ENCODE results near the gene SLC22A17. TPM values are rescaled to one million over a fixed set of nuclear protein-coding genes. Genes with fewer than 3 reads are reported as not detected.

SLC22A17 gene
- total and polyA plus RNA-seq, 2 of the 4 experiments (the other 2 are of a cell fraction): 6.6 to 36.0 TPM

DNA sequence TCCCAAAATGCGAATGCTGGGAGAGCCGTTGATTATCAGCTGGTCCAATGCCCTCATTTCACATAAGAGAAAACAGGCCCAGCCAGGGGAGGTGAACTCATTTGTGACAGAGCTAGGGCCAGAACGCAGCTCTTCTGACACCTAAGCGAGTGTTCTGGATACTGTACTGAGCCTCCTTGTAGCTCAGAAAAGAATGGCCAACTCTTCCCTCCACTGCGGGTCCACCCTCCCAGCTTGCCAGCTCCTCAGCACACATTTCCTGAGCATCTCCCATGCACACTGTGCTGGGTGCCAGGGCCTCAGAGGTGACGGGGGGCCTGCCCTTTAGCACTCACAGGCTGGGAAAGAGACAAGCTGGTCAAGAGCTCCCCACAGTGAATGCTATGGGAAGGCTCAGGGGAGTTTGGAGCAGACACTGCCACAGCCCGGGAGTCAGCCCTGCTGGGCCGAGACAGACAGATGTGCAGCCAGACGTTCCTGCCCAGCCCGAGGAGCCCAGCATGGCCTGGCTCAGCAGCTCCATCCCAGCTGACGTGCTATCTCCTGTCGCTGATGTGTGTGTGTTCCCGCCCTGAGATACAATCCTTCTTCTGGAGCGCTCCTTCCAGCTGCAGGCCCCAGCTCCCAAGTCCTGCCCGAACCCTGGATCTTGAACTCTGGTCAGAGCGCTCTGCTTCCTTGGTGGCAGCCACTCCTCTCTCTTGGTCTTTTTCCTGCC lies 27.7 kb upstream of the SLC22A17 start:
- Histone ChIP-seq H3K4ac (ENCODE audit: low read depth, low read length) (no peak overlapping the region), H3K18ac (ENCODE audit: low read depth, low read length) (no peak overlapping the region), H3K27ac (ENCODE audit: insufficient read depth, low read length) (no peak overlapping the region), H2AK9ac (replicated peaks; ENCODE audit: low read depth, low read length, poor library complexity) (no peak overlapping the region), H3K14ac (replicated peaks; ENCODE audit: low read depth, low read length) (no peak overlapping the region), H4K8ac (ENCODE audit: low read depth in 2 of 2, low read length in 2 of 2) (no peak overlapping the region), H3K23ac (ENCODE audit: low read depth, low read length) (no peak overlapping the region), H3K4me2 (ENCODE audit: low read depth, low read length) (no peak overlapping the region), H2AFZ (replicated peaks; ENCODE audit: low read length, poor library complexity) (no peak overlapping the region), H4K20me1 (ENCODE audit: insufficient read depth, low read length) (no peaks in the 10 kb centered on the region), H3K9ac (ENCODE audit: low read depth, low read length) (no peak overlapping the region), H2BK120ac (ENCODE audit: low read depth, low read length) (no peak overlapping the region), H4K5ac (ENCODE audit: low read depth, low read length) (no peak overlapping the region), H3K4me3 (ENCODE audit: insufficient read depth, low read depth, low read length) (no peak overlapping the region), H2BK15ac (ENCODE audit: low read depth, low read length) (no peak overlapping the region), H2BK20ac (ENCODE audit: low read depth, low read length) (no peak overlapping the region), H4K91ac (ENCODE audit: insufficient read depth, low read depth, low read length) (no peak overlapping the region), H3K9me3 (ENCODE audit: control insufficient read depth, insufficient read depth, low read length) (no peaks in the 10 kb centered on the region), H3K56ac (ENCODE audit: extremely low read depth, insufficient read depth, low read length) (no peak overlapping the region), H3K9me1 (ENCODE audit: insufficient read depth, low read length) (no peaks in the 10 kb centered on the region), H3K4me1 (ENCODE audit: control insufficient read depth, insufficient read depth, low read length) (no peaks in the 10 kb centered on the region), H3K27me3 (ENCODE audit: control insufficient read depth, insufficient read depth, low read length) (peaks cover 42% of the 10 kb centered on the region), H2BK5ac (ENCODE audit: low read depth, low read length, poor library complexity, severe bottlenecking) (no peak overlapping the region), H3K79me1 (ENCODE audit: low read depth in 1 of 2, low read length in 2 of 2) (no peaks in the 10 kb centered on the region), H2AK5ac (ENCODE audit: low read depth, low read length) (no peak overlapping the region), H3K36me3 (ENCODE audit: control insufficient read depth, insufficient read depth, low read length) (no peaks in the 10 kb centered on the region)
- dilution Hi-C loops (cut with HindIII; ENCODE audit: low sequenced_read_pairs, unreplicated experiment) (no loop called here), intact Hi-C loops (cut with micrococcal nuclease) (loop anchor here (1.0 to 2.0 kb wide), 2 partner anchors 52 to 116 kb away; no protein-coding TSS in a partner anchor), in situ Hi-C loops (cut with MboI; ENCODE audit: low sequenced_read_pairs) (no loop called here)
- DNase-seq (no peak), ATAC-seq (ENCODE audit: low read depth) (no peak; the same call in 1 of the 2 replicates)
- ChIA-PET CTCF (interaction anchor here (0.7 to 1.7 kb wide), 9 partner anchors 11 to 181 kb away, joined by 3 to 12 read pairs (median 4); partner anchors contain the start of gene PABPN1), POLR2A (ENCODE audit: unreplicated experiment) (interaction anchor here (1.6 kb wide), 1 partner anchor 53 kb away, joined by 5 read pairs; no protein-coding TSS in a partner anchor)
- TF ChIP-seq RCOR1 (IDR thresholded peaks at IDR 0.05; ENCODE audit: insufficient replicate concordance, low read length) (no peak), MAFK (IDR thresholded peaks at IDR 0.05; ENCODE audit: low read depth, low read length) (no peak), MAZ (IDR thresholded peaks at IDR 0.05; ENCODE audit: borderline replicate concordance, low read depth, low read length) (no peak), BHLHE40 (IDR thresholded peaks at IDR 0.05; ENCODE audit: low read depth, low read length) (no peak), NFE2L2 (IDR thresholded peaks at IDR 0.05; ENCODE audit: low read depth, low read length) (no peak)
- TF ChIP-seq, protein P1, sequence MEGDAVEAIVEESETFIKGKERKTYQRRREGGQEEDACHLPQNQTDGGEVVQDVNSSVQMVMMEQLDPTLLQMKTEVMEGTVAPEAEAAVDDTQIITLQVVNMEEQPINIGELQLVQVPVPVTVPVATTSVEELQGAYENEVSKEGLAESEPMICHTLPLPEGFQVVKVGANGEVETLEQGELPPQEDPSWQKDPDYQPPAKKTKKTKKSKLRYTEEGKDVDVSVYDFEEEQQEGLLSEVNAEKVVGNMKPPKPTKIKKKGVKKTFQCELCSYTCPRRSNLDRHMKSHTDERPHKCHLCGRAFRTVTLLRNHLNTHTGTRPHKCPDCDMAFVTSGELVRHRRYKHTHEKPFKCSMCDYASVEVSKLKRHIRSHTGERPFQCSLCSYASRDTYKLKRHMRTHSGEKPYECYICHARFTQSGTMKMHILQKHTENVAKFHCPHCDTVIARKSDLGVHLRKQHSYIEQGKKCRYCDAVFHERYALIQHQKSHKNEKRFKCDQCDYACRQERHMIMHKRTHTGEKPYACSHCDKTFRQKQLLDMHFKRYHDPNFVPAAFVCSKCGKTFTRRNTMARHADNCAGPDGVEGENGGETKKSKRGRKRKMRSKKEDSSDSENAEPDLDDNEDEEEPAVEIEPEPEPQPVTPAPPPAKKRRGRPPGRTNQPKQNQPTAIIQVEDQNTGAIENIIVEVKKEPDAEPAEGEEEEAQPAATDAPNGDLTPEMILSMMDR (conservative IDR thresholded peaks at IDR 0.05; ENCODE audit: low read depth, low read length): no peak
- TF ChIP-seq, protein P2, sequence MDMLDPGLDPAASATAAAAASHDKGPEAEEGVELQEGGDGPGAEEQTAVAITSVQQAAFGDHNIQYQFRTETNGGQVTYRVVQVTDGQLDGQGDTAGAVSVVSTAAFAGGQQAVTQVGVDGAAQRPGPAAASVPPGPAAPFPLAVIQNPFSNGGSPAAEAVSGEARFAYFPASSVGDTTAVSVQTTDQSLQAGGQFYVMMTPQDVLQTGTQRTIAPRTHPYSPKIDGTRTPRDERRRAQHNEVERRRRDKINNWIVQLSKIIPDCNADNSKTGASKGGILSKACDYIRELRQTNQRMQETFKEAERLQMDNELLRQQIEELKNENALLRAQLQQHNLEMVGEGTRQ (IDR thresholded peaks at IDR 0.05; ENCODE audit: low read depth, low read length): no peak
- TF ChIP-seq, protein P3, sequence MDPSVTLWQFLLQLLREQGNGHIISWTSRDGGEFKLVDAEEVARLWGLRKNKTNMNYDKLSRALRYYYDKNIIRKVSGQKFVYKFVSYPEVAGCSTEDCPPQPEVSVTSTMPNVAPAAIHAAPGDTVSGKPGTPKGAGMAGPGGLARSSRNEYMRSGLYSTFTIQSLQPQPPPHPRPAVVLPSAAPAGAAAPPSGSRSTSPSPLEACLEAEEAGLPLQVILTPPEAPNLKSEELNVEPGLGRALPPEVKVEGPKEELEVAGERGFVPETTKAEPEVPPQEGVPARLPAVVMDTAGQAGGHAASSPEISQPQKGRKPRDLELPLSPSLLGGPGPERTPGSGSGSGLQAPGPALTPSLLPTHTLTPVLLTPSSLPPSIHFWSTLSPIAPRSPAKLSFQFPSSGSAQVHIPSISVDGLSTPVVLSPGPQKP (IDR thresholded peaks at IDR 0.05; ENCODE audit: borderline replicate concordance, low read depth, low read length): no peak
- no TSS peak for BruUV-seq (replicated peaks)
- 44% methylated on average over 6 of the region's 16 CpGs; no CpG with 5 or more reads in 1 of the 2 experiments for WGBS, 2 experiments (ENCODE audit: extremely low coverage in 2 of 2, insufficient read length in 1 of 2)
